ENCODE data around the gene ARPC5L. TPM values are rescaled to one million over a fixed set of nuclear protein-coding genes. Genes with fewer than 3 reads are reported as not detected.

Gene ARPC5L
- total RNA-seq, 6 experiments from 2014 or later = 15.2 to 25.7 (median 20.6) TPM

GRCh38 chr9:124853605-124854143 lies 8.3 kb upstream of the ARPC5L start:
- TF ChIP-seq POLR2A (IDR thresholded peaks at IDR 0.05) (no peak), CTCF (IDR thresholded peaks at IDR 0.05) (no peak)
- H3K27ac ChIP-seq = no peak overlapping the region
- no peaks in the 10 kb centered on the region for H3K27me3 ChIP-seq
- WGBS (ENCODE audit: insufficient coverage, low coverage, low lambda C conversion rate, missing lambda C conversion rate) = 40% methylated on average over 1 of the region's 11 CpGs
- H3K36me3 ChIP-seq = peaks cover 0 to 18% (median 9%) of the 10 kb centered on the region in 4 donors
- intact Hi-C loops (cut with DNase I) = loop anchor here (5.0 kb wide), 1 partner anchor 76 kb away; the partner anchor contains the start of gene OLFML2A (in 2 of the 2)
- H3K4me3 ChIP-seq = peak overlapping the region; percentile 20 to 50 (median 46)
- DNase-seq (no peak), ATAC-seq (peak in 1 of 4 donors; percentile 2)
- peaks cover 0 to 3% (median 0%) of the 10 kb centered on the region in 4 donors for H3K4me1 ChIP-seq
- no peaks in the 10 kb centered on the region for H3K9me3 ChIP-seq

- peaks cover 0 to 3% (median 0%) of the 10 kb centered on the region in 4 donors for H3K4me1 ChIP-seq
- ATAC-seq (no peak), DNase-seq (no peak)
- no peak for TF ChIP-seq POLR2A (IDR thresholded peaks at IDR 0.05)
- TF ChIP-seq CTCF (IDR thresholded peaks at IDR 0.05) = no peak
- H3K4me3 ChIP-seq = no peak overlapping the region
- H3K9me3 ChIP-seq = no peaks in the 10 kb centered on the region
- intact Hi-C loops (cut with DNase I) = loop anchor here (5.0 kb wide), 1 partner anchor 77 kb away; the partner anchor contains the start of gene OLFML2A (in 2 of the 2)
- no peak overlapping the region for H3K27ac ChIP-seq
- 60% methylated on average over 2 of the region's 8 CpGs for WGBS (ENCODE audit: insufficient coverage, low coverage, low lambda C conversion rate, missing lambda C conversion rate)
- H3K36me3 ChIP-seq = peaks cover 0 to 23% (median 12%) of the 10 kb centered on the region in 4 donors
- no peaks in the 10 kb centered on the region for H3K27me3 ChIP-seq
Measured at GRCh38 chr9:124854161-124854560, 7.8 kb upstream of the ARPC5L start.

GRCh38 chr9:124854822-124855221 lies 7.1 kb upstream of the ARPC5L start:
- Histone ChIP-seq H3K4me1 (peaks cover 0 to 7% (median 0%) of the 10 kb centered on the region in 4 donors), H3K36me3 (peaks cover 0 to 30% (median 15%) of the 10 kb centered on the region in 4 donors), H3K27ac (no peak overlapping the region), H3K4me3 (no peak overlapping the region), H3K27me3 (no peaks in the 10 kb centered on the region), H3K9me3 (no peaks in the 10 kb centered on the region)
- no peak for ATAC-seq
- WGBS (ENCODE audit: insufficient coverage, low coverage, low lambda C conversion rate, missing lambda C conversion rate) = 28% methylated on average over 6 of the region's 7 CpGs
- intact Hi-C loops (cut with DNase I) = loop anchor here (5.0 kb wide), 1 partner anchor 78 kb away; the partner anchor contains the start of gene OLFML2A (in 2 of the 2)
- TF ChIP-seq CTCF (IDR thresholded peaks at IDR 0.05) (no peak), POLR2A (IDR thresholded peaks at IDR 0.05) (no peak)
- no peak for DNase-seq

GRCh38 chr9:124855566-124855943 lies 6.4 kb upstream of the ARPC5L start:
- intact Hi-C loops (cut with DNase I) = no loop called here
- no peak for ATAC-seq

More at GRCh38 chr9:124855566-124855943, 6.4 kb upstream of the ARPC5L start:
- Histone ChIP-seq H3K9me3 (no peaks in the 10 kb centered on the region), H3K36me3 (peaks cover 0 to 37% (median 19%) of the 10 kb centered on the region in 4 donors), H3K27me3 (no peaks in the 10 kb centered on the region), H3K27ac (no peak overlapping the region), H3K4me3 (no peak overlapping the region), H3K4me1 (peaks cover 0 to 12% (median 3%) of the 10 kb centered on the region in 4 donors)
- DNase-seq = no peak
- WGBS (ENCODE audit: insufficient coverage, low coverage, low lambda C conversion rate, missing lambda C conversion rate) = 59% methylated on average over 10 of the region's 18 CpGs
- no peak for TF ChIP-seq POLR2A (IDR thresholded peaks at IDR 0.05)
- TF ChIP-seq CTCF (IDR thresholded peaks at IDR 0.05) = no peak

All from right lobe of liver (tissue), 6 donors.